Lower leg skin (tissue), 3 donors: Measurements from ENCODE around the gene MFF.

Experiments used
- POLR2A ChIP-seq, 2 donors: fragments of 450-650 bp; IDR thresholded peaks; one replicate each; pipeline ENCODE4 v1.6.1; 2016 to 2017; ENCODE audit warnings: antibody characterized with exemption in 2 of 2, mild to moderate bottlenecking in 1 of 2, moderate library complexity in 1 of 2
- TF ChIP-seq, protein P1 (sequence below), 3 donors: fragments of 450-650 bp; IDR thresholded peaks; one replicate each; pipeline ENCODE4 v1.5.1; 2016; ENCODE audit warnings: antibody characterized with exemption in 3 of 3, mild to moderate bottlenecking in 3 of 3, moderate library complexity in 2 of 3

GRCh38 chr2:227344231-227344630 lies 19.2 kb downstream of the MFF start:
- TF ChIP-seq POLR2A (IDR thresholded peaks at IDR 0.05) = no peak
- TF ChIP-seq, protein P1, sequence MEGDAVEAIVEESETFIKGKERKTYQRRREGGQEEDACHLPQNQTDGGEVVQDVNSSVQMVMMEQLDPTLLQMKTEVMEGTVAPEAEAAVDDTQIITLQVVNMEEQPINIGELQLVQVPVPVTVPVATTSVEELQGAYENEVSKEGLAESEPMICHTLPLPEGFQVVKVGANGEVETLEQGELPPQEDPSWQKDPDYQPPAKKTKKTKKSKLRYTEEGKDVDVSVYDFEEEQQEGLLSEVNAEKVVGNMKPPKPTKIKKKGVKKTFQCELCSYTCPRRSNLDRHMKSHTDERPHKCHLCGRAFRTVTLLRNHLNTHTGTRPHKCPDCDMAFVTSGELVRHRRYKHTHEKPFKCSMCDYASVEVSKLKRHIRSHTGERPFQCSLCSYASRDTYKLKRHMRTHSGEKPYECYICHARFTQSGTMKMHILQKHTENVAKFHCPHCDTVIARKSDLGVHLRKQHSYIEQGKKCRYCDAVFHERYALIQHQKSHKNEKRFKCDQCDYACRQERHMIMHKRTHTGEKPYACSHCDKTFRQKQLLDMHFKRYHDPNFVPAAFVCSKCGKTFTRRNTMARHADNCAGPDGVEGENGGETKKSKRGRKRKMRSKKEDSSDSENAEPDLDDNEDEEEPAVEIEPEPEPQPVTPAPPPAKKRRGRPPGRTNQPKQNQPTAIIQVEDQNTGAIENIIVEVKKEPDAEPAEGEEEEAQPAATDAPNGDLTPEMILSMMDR (IDR thresholded peaks at IDR 0.05) = no peak
